LHCN-M2 (cell line): ENCODE measurements around the gene NKRF. TPM values are rescaled to one million over a fixed set of nuclear protein-coding genes. Genes with fewer than 3 reads are reported as not detected.

Experiments used
- total RNA-seq: library from RNA; depleted of rRNA; stranded (reverse); fragments of >200 nt; gene quantifications from 2 replicates; pipeline ENCODE4 v1.2.3, GENCODE V29; 2014; rRNA removed

NKRF gene
- total RNA-seq, 1 experiment from 2014 or later, result 7.0 TPM

Other genes with a start within 250 kb of the NKRF start
- 17.0 and 17.8 TPM in 2 replicates for gene SLC25A43, start 207.1 kb downstream of the NKRF start, total RNA-seq
- gene SLC25A5, start 138.0 kb downstream of the NKRF start, total RNA-seq, result 232 and 250 TPM in 2 replicates
- gene STEEP1, start 41.0 kb downstream of the NKRF start, total RNA-seq, result 19.1 and 24.5 TPM in 2 replicates
- gene UBE2A, start 31.9 kb downstream of the NKRF start, total RNA-seq, result 38.5 and 42.2 TPM in 2 replicates
- 14.4 and 18.6 TPM in 2 replicates for gene SEPTIN6, start 86.7 kb upstream of the NKRF start, total RNA-seq
- 0.51 and 0.69 TPM in 2 replicates for gene SOWAHD, start 152.2 kb upstream of the NKRF start, total RNA-seq
- gene RPL39, start 185.2 kb upstream of the NKRF start, total RNA-seq, result 3,089 and 6,376 TPM in 2 replicates
- gene UPF3B, start 246.5 kb upstream of the NKRF start, total RNA-seq, result 2.4 and 3.7 TPM in 2 replicates